ENCODE measurements around the gene ATXN1.

DNA sequence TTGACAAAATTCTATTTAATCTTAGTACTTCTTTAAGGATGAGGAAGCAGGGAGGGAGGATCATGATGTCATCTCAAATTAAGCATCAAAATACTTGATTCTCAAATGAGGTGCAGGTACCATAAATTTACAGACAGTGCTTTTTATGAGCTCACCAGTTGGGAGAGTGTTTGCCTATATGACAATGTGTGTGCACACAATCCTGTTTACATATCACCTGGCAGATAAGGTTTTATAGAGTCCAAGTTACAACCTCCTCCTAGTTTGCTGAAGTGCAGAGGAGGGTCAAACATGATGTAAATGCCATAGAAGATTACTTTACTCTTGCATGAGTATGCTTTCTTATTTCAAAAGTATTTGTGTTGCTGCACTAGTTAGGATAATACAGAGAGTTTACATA lies 6.4 kb downstream of the ATXN1 start:
- TF ChIP-seq, protein P1, sequence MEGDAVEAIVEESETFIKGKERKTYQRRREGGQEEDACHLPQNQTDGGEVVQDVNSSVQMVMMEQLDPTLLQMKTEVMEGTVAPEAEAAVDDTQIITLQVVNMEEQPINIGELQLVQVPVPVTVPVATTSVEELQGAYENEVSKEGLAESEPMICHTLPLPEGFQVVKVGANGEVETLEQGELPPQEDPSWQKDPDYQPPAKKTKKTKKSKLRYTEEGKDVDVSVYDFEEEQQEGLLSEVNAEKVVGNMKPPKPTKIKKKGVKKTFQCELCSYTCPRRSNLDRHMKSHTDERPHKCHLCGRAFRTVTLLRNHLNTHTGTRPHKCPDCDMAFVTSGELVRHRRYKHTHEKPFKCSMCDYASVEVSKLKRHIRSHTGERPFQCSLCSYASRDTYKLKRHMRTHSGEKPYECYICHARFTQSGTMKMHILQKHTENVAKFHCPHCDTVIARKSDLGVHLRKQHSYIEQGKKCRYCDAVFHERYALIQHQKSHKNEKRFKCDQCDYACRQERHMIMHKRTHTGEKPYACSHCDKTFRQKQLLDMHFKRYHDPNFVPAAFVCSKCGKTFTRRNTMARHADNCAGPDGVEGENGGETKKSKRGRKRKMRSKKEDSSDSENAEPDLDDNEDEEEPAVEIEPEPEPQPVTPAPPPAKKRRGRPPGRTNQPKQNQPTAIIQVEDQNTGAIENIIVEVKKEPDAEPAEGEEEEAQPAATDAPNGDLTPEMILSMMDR (IDR thresholded peaks at IDR 0.05), result no peak
- no peak for TF ChIP-seq YY1 (IDR thresholded peaks at IDR 0.05; ENCODE audit: low read depth)
- no peak for TF ChIP-seq TAF1 (IDR thresholded peaks at IDR 0.05; ENCODE audit: borderline replicate concordance, low read depth, low read length)
- no peak for TF ChIP-seq RAD21 (IDR thresholded peaks at IDR 0.05; ENCODE audit: low read length)
- no peak for TF ChIP-seq FOSL2 (IDR thresholded peaks at IDR 0.05; ENCODE audit: borderline replicate concordance, low read depth)

Measured in SK-N-SH (cell line).